SK-N-SH (cell line): Measurements from ENCODE around the gene PITPNB. TPM values are rescaled to one million over a fixed set of nuclear protein-coding genes. Genes with fewer than 3 reads are reported as not detected.

Source experiments
- CTCF ChIA-PET: fragments of 300-600, 350-600 bp; formaldehyde crosslinking; extraction: SDS; loops from one replicate; lab custom pipeline; 2021; lab: Yijun Ruan, JAX
- POLR2A ChIA-PET: fragments of 350-600 bp; sonication (Branson Sonifier 250); formaldehyde crosslinking; extraction: SDS; loops from one replicate; lab custom pipeline; 2020; ENCODE audit warnings: antibody characterized with exemption, inconsistent platforms; lab: Yijun Ruan, JAX
- DNase-seq: peaks from one replicate; pipeline ENCODE4 v3.0.0; 2012
- H2AFZ ChIP-seq: fragments of 200-600 bp; sonication (generic); 2 replicates; pipeline ENCODE4 v1.8.1; 2016; ENCODE audit warnings: antibody characterized with exemption, mild to moderate bottlenecking, low read depth
- H3F3A ChIP-seq: fragments of 200-600 bp; sonication (generic); replicated peaks from 2 replicates; pipeline ENCODE3; 2016; ENCODE audit warnings: antibody characterized with exemption, mild to moderate bottlenecking; ENCODE audit not compliant: insufficient read depth
- H3K27ac ChIP-seq, 2 experiments: fragments of 200-500 bp in 1 of 2; fragments of 200-600 bp in 1 of 2; sonication (Bioruptor generic) in 1 of 2; sonication (generic), shearing (Covaris generic) in 1 of 2; 2 replicates each; pipeline versions ENCODE4 v1.5.1 to v1.6.1; 2014 to 2016; ENCODE audit warnings: low read depth in 2 of 2, inconsistent platforms in 1 of 2, low read length in 1 of 2, mild to moderate bottlenecking in 1 of 2, mixed read lengths in 1 of 2
- H3K27me3 ChIP-seq: fragments of 200-600 bp; sonication (generic), shearing (Covaris generic); 2 replicates; pipeline ENCODE4 v1.6.1; 2016; ENCODE audit warnings: mixed run types; ENCODE audit not compliant: insufficient read depth
- H3K36me3 ChIP-seq, 2 experiments: fragments of 200-500 bp in 1 of 2; fragments of 200-600 bp in 1 of 2; sonication (Bioruptor generic) in 1 of 2; sonication (generic) in 1 of 2; replicated peaks in 1 of 2; 2 replicates each; pipeline versions ENCODE3 to v1.5.1; 2014 to 2016; ENCODE audit warnings: low read length in 1 of 2, mild to moderate bottlenecking in 1 of 2; ENCODE audit not compliant: insufficient read depth in 2 of 2, control insufficient read depth in 1 of 2
- H3K4me1 ChIP-seq, 2 experiments: fragments of 200-500 bp in 1 of 2; fragments of 200-600 bp in 1 of 2; sonication (Bioruptor generic) in 1 of 2; sonication (generic), shearing (Covaris generic) in 1 of 2; 2 replicates each; pipeline versions ENCODE4 v1.5.1 to v1.6.1; 2014 to 2016; ENCODE audit warnings: low read depth in 1 of 2, low read length in 1 of 2, mixed run types in 1 of 2; ENCODE audit not compliant: insufficient read depth in 2 of 2, control insufficient read depth in 1 of 2
- H3K4me2 ChIP-seq: fragments of 200-600 bp; sonication (generic), shearing (Covaris generic); 2 replicates; pipeline ENCODE4 v1.6.1; 2017; ENCODE audit warnings: mixed run types
- H3K4me3 ChIP-seq, 2 experiments: fragments of 200-500 bp in 1 of 2; fragments of 200-600 bp in 1 of 2; sonication (Bioruptor generic) in 1 of 2; sonication (generic), shearing (Covaris generic) in 1 of 2; 2 replicates each; pipeline versions ENCODE4 v1.5.1 to v1.8.1; 2014 to 2016; ENCODE audit warnings: low read depth in 2 of 2, inconsistent platforms in 1 of 2, low read length in 1 of 2, mild to moderate bottlenecking in 1 of 2, mixed read lengths in 1 of 2, moderate library complexity in 1 of 2
- H3K79me2 ChIP-seq: fragments of 200-600 bp; sonication (generic); 2 replicates; pipeline ENCODE4 v1.8.1; 2017; ENCODE audit warnings: mild to moderate bottlenecking; ENCODE audit not compliant: insufficient read depth
- H3K9ac ChIP-seq: fragments of 200-600 bp; sonication (generic); 2 replicates; pipeline ENCODE4 v1.6.1; 2017; ENCODE audit warnings: mixed run types
- H3K9me2 ChIP-seq: fragments of 200-600 bp; sonication (generic); 2 replicates; pipeline ENCODE4 v1.6.1; 2017; ENCODE audit warnings: mixed run types
- H3K9me3 ChIP-seq: fragments of 200-600 bp; sonication (generic); 2 replicates; pipeline ENCODE4 v1.6.1; 2017; ENCODE audit warnings: mixed run types, mild to moderate bottlenecking, moderate library complexity
- H4K20me1 ChIP-seq: fragments of 200-600 bp; sonication (generic); 2 replicates; pipeline ENCODE4 v1.6.1; 2017; ENCODE audit warnings: mild to moderate bottlenecking, mixed run types; ENCODE audit not compliant: insufficient read depth
- CHD2 ChIP-seq: fragments of 150-350 bp; IDR thresholded peaks from 2 replicates; pipeline ENCODE4 v1.6.1; 2018; ENCODE audit warnings: low read length; ENCODE audit not compliant: partially characterized antibody
- CTCF ChIP-seq: fragments of 200-600 bp; sonication (generic); IDR thresholded peaks from 2 replicates; pipeline ENCODE4 v1.6.1; 2017; ENCODE audit warnings: antibody characterized with exemption, mild to moderate bottlenecking, moderate library complexity
- ELF1 ChIP-seq: IDR thresholded peaks from 2 replicates; pipeline ENCODE4 v1.4.0; 2012
- EZH2phosphoT487 ChIP-seq: fragments of 200-600 bp; sonication (generic); IDR thresholded peaks from 2 replicates; pipeline ENCODE4 v1.6.1; 2017; ENCODE audit warnings: low read depth, mixed run types, mild to moderate bottlenecking, antibody characterized with exemption, moderate library complexity, borderline replicate concordance
- FOXM1 ChIP-seq: IDR thresholded peaks from 2 replicates; pipeline ENCODE4 v1.4.0; 2012; ENCODE audit warnings: low read depth, mild to moderate bottlenecking
- GATA2 ChIP-seq: sonication (generic); formaldehyde crosslinking; IDR thresholded peaks from 2 replicates; pipeline ENCODE4 v1.5.0; 2020; ENCODE audit warnings: mild to moderate bottlenecking, missing genetic modification reagents
- IRF3 ChIP-seq: fragments of 150-350 bp; IDR thresholded peaks from 2 replicates; pipeline ENCODE4 v1.6.1; 2016; ENCODE audit warnings: mild to moderate bottlenecking, low read depth, low read length
- JUND ChIP-seq: IDR thresholded peaks from 2 replicates; pipeline ENCODE4 v1.4.0; 2012
- MEF2A ChIP-seq: IDR thresholded peaks from 2 replicates; pipeline ENCODE4 v1.4.0; 2012; ENCODE audit warnings: low read depth, borderline replicate concordance
- MXI1 ChIP-seq: IDR thresholded peaks from 2 replicates; pipeline ENCODE4 v1.6.1; 2012; ENCODE audit warnings: mild to moderate bottlenecking, low read depth, low read length, improper control_type of control experiment
- PBX3 ChIP-seq: IDR thresholded peaks from 2 replicates; pipeline ENCODE4; 2012
- REST ChIP-seq: IDR thresholded peaks from 2 replicates; pipeline ENCODE4 v1.6.1; 2012; ENCODE audit warnings: mild to moderate bottlenecking, low read depth, low read length, moderate library complexity
- SIN3A ChIP-seq: IDR thresholded peaks from 2 replicates; pipeline ENCODE4 v1.6.1; 2012; ENCODE audit warnings: low read depth, mild to moderate bottlenecking, low read length, moderate library complexity, borderline replicate concordance
- SMC3 ChIP-seq: IDR thresholded peaks from 2 replicates; pipeline ENCODE4 v1.6.1; 2012; ENCODE audit warnings: low read depth, low read length, improper control_type of control experiment
- TAF1 ChIP-seq: IDR thresholded peaks from 2 replicates; pipeline ENCODE4 v1.6.1; 2012; ENCODE audit warnings: low read depth, mild to moderate bottlenecking, low read length, moderate library complexity, borderline replicate concordance
- TCF12 ChIP-seq: IDR thresholded peaks from 2 replicates; pipeline ENCODE4 v1.4.0; 2012
- USF1 ChIP-seq: IDR thresholded peaks from 2 replicates; pipeline ENCODE4 v1.4.0; 2012; ENCODE audit warnings: low read depth, borderline replicate concordance
- USF2 ChIP-seq: fragments of 150-350 bp; IDR thresholded peaks from 2 replicates; pipeline ENCODE4 v1.6.1; 2017; ENCODE audit warnings: antibody characterized with exemption, low read length, low read depth, borderline replicate concordance
- WGBS: methylation state at CpG from one replicate; pipeline ENCODE4 v1.1.6; 2017; ENCODE audit warnings: low lambda C conversion rate; 5-methylcytosine and 5-hydroxymethylcytosine counted together
- polyA plus RNA-seq, 3 experiments: library from polyadenylated mRNA; depleted of rRNA; stranded (reverse); fragments of >200 nt; gene quantifications; 2 replicates each; pipeline ENCODE4 v1.2.3, GENCODE V29; 2012

PITPNB gene
- polyA plus RNA-seq, 1 of the 3 experiments (the other 2 are of a cell fraction): 32.3 TPM

- H3K9me3 ChIP-seq: no peaks in the 10 kb centered on the region
- no peaks in the 10 kb centered on the region for H3F3A ChIP-seq
- H3K4me2 ChIP-seq: no peak overlapping the region
- no peaks in the 10 kb centered on the region for H4K20me1 ChIP-seq
- H3K36me3 ChIP-seq: no peaks in the 10 kb centered on the region
- no peaks in the 10 kb centered on the region for H3K27me3 ChIP-seq
- CTCF ChIA-PET: no interaction called here
- WGBS: 87% methylated on average over 4 of the region's 7 CpGs
- peaks cover 0 to 8% of the 10 kb centered on the region in 2 experiments; a peak in 1 of 4 replicates for H3K4me1 ChIP-seq
- no peak overlapping the region for H3K27ac ChIP-seq
- no peak overlapping the region for H3K4me3 ChIP-seq
- no peak overlapping the region for H3K9ac ChIP-seq
- POLR2A ChIA-PET: no interaction called here
- no peak for TF ChIP-seq TAF1
- no peaks in the 10 kb centered on the region for H3K79me2 ChIP-seq
- H3K9me2 ChIP-seq: no peaks in the 10 kb centered on the region
- no peak for DNase-seq
- H2AFZ ChIP-seq: no peak overlapping the region
These were observed 86.5 kb downstream of the PITPNB start for GRCh38 chr22:27832606-27833005.

- Histone ChIP-seq H3K27ac (no peak overlapping the region), H3K79me2 (no peaks in the 10 kb centered on the region), H3K4me3 (no peak overlapping the region), H3K9ac (no peak overlapping the region), H3K9me2 (no peaks in the 10 kb centered on the region), H3K4me1 (no peaks in the 10 kb centered on the region), H2AFZ (no peak overlapping the region), H3K4me2 (no peak overlapping the region), H3K27me3 (no peaks in the 10 kb centered on the region), H4K20me1 (no peaks in the 10 kb centered on the region), H3F3A (no peaks in the 10 kb centered on the region), H3K36me3 (no peaks in the 10 kb centered on the region), H3K9me3 (no peaks in the 10 kb centered on the region)
- DNase-seq: no peak
- ChIA-PET CTCF (interaction anchor here (1.1 to 1.4 kb wide), 2 partner anchors 12 to 13 kb away, joined by 3 to 4 read pairs; no protein-coding TSS in a partner anchor), POLR2A (no interaction called here)
- WGBS: 77% methylated on average over 3 of the region's 3 CpGs
- TF ChIP-seq JUND (no peak), CTCF (no peak), MXI1 (no peak), TCF12 (no peak), SIN3A (no peak), USF1 (no peak), MEF2A (no peak), USF2 (no peak), FOXM1 (no peak), IRF3 (no peak), REST (no peak), CHD2 (no peak), SMC3 (no peak), PBX3 (no peak), EZH2phosphoT487 (no peak), TAF1 (no peak), GATA2 (CRISPR knock-in tag) (no peak), ELF1 (no peak)
These were observed 89.4 kb downstream of the PITPNB start for GRCh38 chr22:27829620-27830019.
